ENCODE measurements around the gene ARSI.

GRCh38 chr5:150350524-150351344 is 48.0 kb upstream of the ARSI start:
- TF ChIP-seq CTCF (IDR thresholded peaks at IDR 0.05; ENCODE audit: low read depth, low read length, missing input control) (peak; percentile 56), RAD21 (IDR thresholded peaks at IDR 0.05) (peak; percentile 87 to 88), ZBTB33 (IDR thresholded peaks at IDR 0.05) (no peak), YY1 (IDR thresholded peaks at IDR 0.05) (peak; percentile 85), RXRA (IDR thresholded peaks at IDR 0.05) (peak; percentile 90 to 94), SP1 (IDR thresholded peaks at IDR 0.05) (peak; percentile 84), MAX (IDR thresholded peaks at IDR 0.05) (peak; percentile 65)
- TF ChIP-seq, protein P1, sequence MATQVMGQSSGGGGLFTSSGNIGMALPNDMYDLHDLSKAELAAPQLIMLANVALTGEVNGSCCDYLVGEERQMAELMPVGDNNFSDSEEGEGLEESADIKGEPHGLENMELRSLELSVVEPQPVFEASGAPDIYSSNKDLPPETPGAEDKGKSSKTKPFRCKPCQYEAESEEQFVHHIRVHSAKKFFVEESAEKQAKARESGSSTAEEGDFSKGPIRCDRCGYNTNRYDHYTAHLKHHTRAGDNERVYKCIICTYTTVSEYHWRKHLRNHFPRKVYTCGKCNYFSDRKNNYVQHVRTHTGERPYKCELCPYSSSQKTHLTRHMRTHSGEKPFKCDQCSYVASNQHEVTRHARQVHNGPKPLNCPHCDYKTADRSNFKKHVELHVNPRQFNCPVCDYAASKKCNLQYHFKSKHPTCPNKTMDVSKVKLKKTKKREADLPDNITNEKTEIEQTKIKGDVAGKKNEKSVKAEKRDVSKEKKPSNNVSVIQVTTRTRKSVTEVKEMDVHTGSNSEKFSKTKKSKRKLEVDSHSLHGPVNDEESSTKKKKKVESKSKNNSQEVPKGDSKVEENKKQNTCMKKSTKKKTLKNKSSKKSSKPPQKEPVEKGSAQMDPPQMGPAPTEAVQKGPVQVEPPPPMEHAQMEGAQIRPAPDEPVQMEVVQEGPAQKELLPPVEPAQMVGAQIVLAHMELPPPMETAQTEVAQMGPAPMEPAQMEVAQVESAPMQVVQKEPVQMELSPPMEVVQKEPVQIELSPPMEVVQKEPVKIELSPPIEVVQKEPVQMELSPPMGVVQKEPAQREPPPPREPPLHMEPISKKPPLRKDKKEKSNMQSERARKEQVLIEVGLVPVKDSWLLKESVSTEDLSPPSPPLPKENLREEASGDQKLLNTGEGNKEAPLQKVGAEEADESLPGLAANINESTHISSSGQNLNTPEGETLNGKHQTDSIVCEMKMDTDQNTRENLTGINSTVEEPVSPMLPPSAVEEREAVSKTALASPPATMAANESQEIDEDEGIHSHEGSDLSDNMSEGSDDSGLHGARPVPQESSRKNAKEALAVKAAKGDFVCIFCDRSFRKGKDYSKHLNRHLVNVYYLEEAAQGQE (IDR thresholded peaks at IDR 0.05), result no peak

Measured in liver (tissue), 3 donors.